H1 (cell line): Measurements from ENCODE around the gene ALOX5AP. TPM values are rescaled to one million over a fixed set of nuclear protein-coding genes. Genes with fewer than 3 reads are reported as not detected.

Source experiments
- polyA plus RNA-seq, 7 experiments: library from polyadenylated mRNA; depleted of rRNA in 3 of 7; stranded (reverse) in 5 of 7; unstranded in 2 of 7; fragments of >200 nt in 5 of 7; fragments of 200-250 nt in 2 of 7; gene quantifications; 1 replicate in 5 of 7; 2 replicates in 1 of 7; 4 replicates in 1 of 7; pipeline versions ENCODE4 v1.2.1 to v1.2.3, GENCODE V29; 2011 to 2013; ENCODE audit warnings: missing spikeins in 2 of 7, mixed read lengths in 2 of 7
- total RNA-seq: library from RNA; stranded (reverse); fragmentation: NEBNext Ultra II Directional; extraction: Animal tissue kit (Norgen Biotek cat#: 25700); gene quantifications from 2 replicates; pipeline ENCODE4 v1.2.1, GENCODE V29; 2021
- TF ChIP-seq, protein P1 (sequence below): fragments of 300-600 bp; sonication (generic); IDR thresholded peaks from 2 replicates; pipeline ENCODE4 v1.7.1; 2012; ENCODE audit warnings: low read length, moderate library complexity, mild to moderate bottlenecking, inconsistent platforms; ENCODE audit not compliant: insufficient replicate concordance

Gene ALOX5AP
- total and polyA plus RNA-seq, 2 of the 8 experiments (the other 6 are each of a cell fraction or from before 2014, with no cell fraction given): not detected

DNA sequence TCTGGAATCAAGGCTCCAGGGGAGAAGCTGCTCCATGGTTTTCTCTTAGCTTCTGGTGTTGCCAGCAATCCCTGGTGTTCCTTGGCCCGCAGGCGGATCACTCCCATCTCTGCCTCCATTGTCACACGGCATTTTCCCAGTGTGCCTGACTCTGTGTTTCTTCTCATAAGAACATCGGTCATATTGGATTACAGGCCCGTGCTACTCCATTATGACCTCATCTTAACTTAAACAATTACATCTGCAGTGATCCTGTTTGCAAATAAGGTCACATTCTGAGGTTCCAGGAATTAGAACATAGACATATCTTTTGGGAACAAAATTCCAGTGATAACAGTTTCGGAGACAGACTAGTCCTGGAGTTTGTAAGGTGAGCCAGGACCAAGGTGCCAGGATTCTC lies 23.5 kb upstream of the ALOX5AP start (continued):
- TF ChIP-seq, protein P1, sequence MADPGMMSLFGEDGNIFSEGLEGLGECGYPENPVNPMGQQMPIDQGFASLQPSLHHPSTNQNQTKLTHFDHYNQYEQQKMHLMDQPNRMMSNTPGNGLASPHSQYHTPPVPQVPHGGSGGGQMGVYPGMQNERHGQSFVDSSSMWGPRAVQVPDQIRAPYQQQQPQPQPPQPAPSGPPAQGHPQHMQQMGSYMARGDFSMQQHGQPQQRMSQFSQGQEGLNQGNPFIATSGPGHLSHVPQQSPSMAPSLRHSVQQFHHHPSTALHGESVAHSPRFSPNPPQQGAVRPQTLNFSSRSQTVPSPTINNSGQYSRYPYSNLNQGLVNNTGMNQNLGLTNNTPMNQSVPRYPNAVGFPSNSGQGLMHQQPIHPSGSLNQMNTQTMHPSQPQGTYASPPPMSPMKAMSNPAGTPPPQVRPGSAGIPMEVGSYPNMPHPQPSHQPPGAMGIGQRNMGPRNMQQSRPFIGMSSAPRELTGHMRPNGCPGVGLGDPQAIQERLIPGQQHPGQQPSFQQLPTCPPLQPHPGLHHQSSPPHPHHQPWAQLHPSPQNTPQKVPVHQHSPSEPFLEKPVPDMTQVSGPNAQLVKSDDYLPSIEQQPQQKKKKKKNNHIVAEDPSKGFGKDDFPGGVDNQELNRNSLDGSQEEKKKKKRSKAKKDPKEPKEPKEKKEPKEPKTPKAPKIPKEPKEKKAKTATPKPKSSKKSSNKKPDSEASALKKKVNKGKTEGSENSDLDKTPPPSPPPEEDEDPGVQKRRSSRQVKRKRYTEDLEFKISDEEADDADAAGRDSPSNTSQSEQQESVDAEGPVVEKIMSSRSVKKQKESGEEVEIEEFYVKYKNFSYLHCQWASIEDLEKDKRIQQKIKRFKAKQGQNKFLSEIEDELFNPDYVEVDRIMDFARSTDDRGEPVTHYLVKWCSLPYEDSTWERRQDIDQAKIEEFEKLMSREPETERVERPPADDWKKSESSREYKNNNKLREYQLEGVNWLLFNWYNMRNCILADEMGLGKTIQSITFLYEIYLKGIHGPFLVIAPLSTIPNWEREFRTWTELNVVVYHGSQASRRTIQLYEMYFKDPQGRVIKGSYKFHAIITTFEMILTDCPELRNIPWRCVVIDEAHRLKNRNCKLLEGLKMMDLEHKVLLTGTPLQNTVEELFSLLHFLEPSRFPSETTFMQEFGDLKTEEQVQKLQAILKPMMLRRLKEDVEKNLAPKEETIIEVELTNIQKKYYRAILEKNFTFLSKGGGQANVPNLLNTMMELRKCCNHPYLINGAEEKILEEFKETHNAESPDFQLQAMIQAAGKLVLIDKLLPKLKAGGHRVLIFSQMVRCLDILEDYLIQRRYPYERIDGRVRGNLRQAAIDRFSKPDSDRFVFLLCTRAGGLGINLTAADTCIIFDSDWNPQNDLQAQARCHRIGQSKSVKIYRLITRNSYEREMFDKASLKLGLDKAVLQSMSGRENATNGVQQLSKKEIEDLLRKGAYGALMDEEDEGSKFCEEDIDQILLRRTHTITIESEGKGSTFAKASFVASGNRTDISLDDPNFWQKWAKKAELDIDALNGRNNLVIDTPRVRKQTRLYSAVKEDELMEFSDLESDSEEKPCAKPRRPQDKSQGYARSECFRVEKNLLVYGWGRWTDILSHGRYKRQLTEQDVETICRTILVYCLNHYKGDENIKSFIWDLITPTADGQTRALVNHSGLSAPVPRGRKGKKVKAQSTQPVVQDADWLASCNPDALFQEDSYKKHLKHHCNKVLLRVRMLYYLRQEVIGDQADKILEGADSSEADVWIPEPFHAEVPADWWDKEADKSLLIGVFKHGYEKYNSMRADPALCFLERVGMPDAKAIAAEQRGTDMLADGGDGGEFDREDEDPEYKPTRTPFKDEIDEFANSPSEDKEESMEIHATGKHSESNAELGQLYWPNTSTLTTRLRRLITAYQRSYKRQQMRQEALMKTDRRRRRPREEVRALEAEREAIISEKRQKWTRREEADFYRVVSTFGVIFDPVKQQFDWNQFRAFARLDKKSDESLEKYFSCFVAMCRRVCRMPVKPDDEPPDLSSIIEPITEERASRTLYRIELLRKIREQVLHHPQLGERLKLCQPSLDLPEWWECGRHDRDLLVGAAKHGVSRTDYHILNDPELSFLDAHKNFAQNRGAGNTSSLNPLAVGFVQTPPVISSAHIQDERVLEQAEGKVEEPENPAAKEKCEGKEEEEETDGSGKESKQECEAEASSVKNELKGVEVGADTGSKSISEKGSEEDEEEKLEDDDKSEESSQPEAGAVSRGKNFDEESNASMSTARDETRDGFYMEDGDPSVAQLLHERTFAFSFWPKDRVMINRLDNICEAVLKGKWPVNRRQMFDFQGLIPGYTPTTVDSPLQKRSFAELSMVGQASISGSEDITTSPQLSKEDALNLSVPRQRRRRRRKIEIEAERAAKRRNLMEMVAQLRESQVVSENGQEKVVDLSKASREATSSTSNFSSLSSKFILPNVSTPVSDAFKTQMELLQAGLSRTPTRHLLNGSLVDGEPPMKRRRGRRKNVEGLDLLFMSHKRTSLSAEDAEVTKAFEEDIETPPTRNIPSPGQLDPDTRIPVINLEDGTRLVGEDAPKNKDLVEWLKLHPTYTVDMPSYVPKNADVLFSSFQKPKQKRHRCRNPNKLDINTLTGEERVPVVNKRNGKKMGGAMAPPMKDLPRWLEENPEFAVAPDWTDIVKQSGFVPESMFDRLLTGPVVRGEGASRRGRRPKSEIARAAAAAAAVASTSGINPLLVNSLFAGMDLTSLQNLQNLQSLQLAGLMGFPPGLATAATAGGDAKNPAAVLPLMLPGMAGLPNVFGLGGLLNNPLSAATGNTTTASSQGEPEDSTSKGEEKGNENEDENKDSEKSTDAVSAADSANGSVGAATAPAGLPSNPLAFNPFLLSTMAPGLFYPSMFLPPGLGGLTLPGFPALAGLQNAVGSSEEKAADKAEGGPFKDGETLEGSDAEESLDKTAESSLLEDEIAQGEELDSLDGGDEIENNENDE: no peak
- TF ChIP-seq, all 59 proteins: peak for 0
